Measurements from ENCODE around the gene BRI3. TPM values are rescaled to one million over a fixed set of nuclear protein-coding genes. Genes with fewer than 3 reads are reported as not detected.

The BRI3 gene
- total and polyA plus RNA-seq, 9 of the 15 experiments (the other 6 are each of a cell fraction or from before 2014, with no cell fraction given), result 4.3 to 57.4 (median 18.6) TPM

- 0 out of 3 replicates have a peak overlapping the region, but pooled peaks have one; percentile 20 for H3K27ac ChIP-seq (ENCODE audit: extremely low read depth, low read depth, low read length)
- no peaks in the 10 kb centered on the region for H3K9me1 ChIP-seq (ENCODE audit: control insufficient read depth, insufficient read depth, low read length)
- WGBS (ENCODE audit: insufficient coverage, low coverage, missing lambda C conversion rate), result 38% methylated on average over 14 of the region's 14 CpGs
- in situ Hi-C loops (cut with MboI) (no loop called here), intact Hi-C loops (cut with micrococcal nuclease) (no loop called here)
- no peaks in the 10 kb centered on the region for H3K36me3 ChIP-seq (ENCODE audit: control insufficient read depth, insufficient read depth, low read length)
- no peak overlapping the region for H3K9ac ChIP-seq (ENCODE audit: insufficient read depth in 1 of 2, low read depth in 2 of 2, low read length in 2 of 2)
- no peak for TF ChIP-seq EHMT2 (IDR thresholded peaks at IDR 0.05)
- TF ChIP-seq ZNF436 (CRISPR knock-in tag; IDR thresholded peaks at IDR 0.05), result no peak
- peak; percentile 42; the same call in 1 of the 2 replicates for TF ChIP-seq SPI1 (IDR thresholded peaks at IDR 0.05; ENCODE audit: borderline replicate concordance, low read depth, low read length)
- 0 out of 2 replicates have a peak, but pooled peaks have one; percentile 1 for TF ChIP-seq TCF3 (CRISPR knock-in tag; IDR thresholded peaks at IDR 0.05)
- TF ChIP-seq ZNF561 (CRISPR knock-in tag; conservative IDR thresholded peaks at IDR 0.05), result no peak
- no peak for TF ChIP-seq PATZ1 (CRISPR knock-in tag; IDR thresholded peaks at IDR 0.05; ENCODE audit: borderline replicate concordance)
- TF ChIP-seq FOXA3 (CRISPR knock-in tag; conservative IDR thresholded peaks at IDR 0.05 in 1 of 2, IDR thresholded peaks at IDR 0.05 in 1 of 2), result no peak
- no peak for TF ChIP-seq ZNF511 (CRISPR knock-in tag; IDR thresholded peaks at IDR 0.05)
- TF ChIP-seq ZNF780A (CRISPR knock-in tag; IDR thresholded peaks at IDR 0.05), result no peak
- TF ChIP-seq JUN (IDR thresholded peaks at IDR 0.05; ENCODE audit: borderline replicate concordance, low read depth, low read length), result no peak
- TF ChIP-seq JUN (CRISPR knock-in tag; IDR thresholded peaks at IDR 0.05; ENCODE audit: borderline replicate concordance), result no peak
- TF ChIP-seq RBM39 (optimal IDR thresholded peaks at IDR 0.05; ENCODE audit: low read depth, low read length), result no peak
- no peak for FAIRE-seq
- no peaks in the 10 kb centered on the region; a peak in 2 of 5 replicates for H3K4me1 ChIP-seq (replicated peaks in 1 of 2; ENCODE audit: control insufficient read depth in 2 of 2, insufficient read depth in 2 of 2, low read length in 2 of 2)
- ATAC-seq, result peak; percentile 56
- no peaks in the 10 kb centered on the region for H3K9me3 ChIP-seq (replicated peaks; ENCODE audit: control insufficient read depth, insufficient read depth, low read depth, low read length)
- ChIA-PET CTCF (ENCODE audit: low intra/inter-chr PET ratio) (no interaction called here), POLR2A (interaction anchor here (1.1 to 2.1 kb wide), 3 partner anchors 9 to 12 kb away, joined by 4 to 7 read pairs (median 5); no protein-coding TSS in a partner anchor)
- no peak overlapping the region; the same call in 1 of the 2 replicates for H3K4me2 ChIP-seq (ENCODE audit: insufficient read depth, low read length)
- no TSS peak for BruUV-seq (replicated peaks)
- H3K79me2 ChIP-seq (ENCODE audit: control insufficient read depth, insufficient read depth, low read length), result no peaks in the 10 kb centered on the region
- no peak overlapping the region for H3K4me3 ChIP-seq
- H4K20me1 ChIP-seq (replicated peaks; ENCODE audit: control insufficient read depth, insufficient read depth, low read length), result no peaks in the 10 kb centered on the region
- peak in 1 of 4 experiments; percentile 6 for DNase-seq (ENCODE audit: extremely low read depth in 1 of 4, low spot score in 3 of 4)
- peaks cover 0 to 10% of the 10 kb centered on the region in 2 experiments; a peak in 1 of 5 replicates for H3K27me3 ChIP-seq (ENCODE audit: control insufficient read depth in 2 of 2, insufficient read depth in 2 of 2, low read length in 2 of 2)
- no peak overlapping the region for H2AFZ ChIP-seq (ENCODE audit: low read depth, low read length)
Observed at GRCh38 chr7:98329100-98329790, 47.8 kb downstream of the BRI3 start.
